ENCODE results near the gene TES.
"Not testable (repeated sequence)": the region's sequence is repeated elsewhere in the genome, so short reads cannot be mapped to it uniquely, and the experiment has no call there.

TES gene

GRCh38 chr7:116273283-116273917 is 63.1 kb downstream of the TES start:
- in situ Hi-C loops (cut with MboI; ENCODE audit: low sequenced_read_pairs): loop anchor here (25.0 kb wide), 1 partner anchor 314 kb away; no protein-coding TSS in a partner anchor

DNA sequence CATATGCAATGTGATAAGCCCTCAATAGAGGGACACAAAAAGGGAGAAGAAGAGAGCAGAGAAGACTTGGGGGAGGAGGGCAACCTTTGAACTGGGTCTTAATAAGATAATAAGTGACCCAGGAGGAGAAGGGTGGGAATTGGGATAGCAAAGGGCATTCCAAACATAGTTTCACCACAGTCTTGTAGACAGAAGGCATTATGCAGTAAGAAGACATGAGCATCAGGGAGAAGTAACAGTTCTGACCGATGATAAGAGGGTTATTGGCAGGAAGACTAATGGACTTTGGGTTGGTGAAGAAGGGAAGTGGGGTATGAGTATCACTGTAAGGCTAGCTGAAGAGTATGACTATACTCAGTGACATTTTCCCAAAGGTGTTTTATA is 63.6 kb downstream of the TES start:
- in situ Hi-C loops (cut with MboI; ENCODE audit: low sequenced_read_pairs): loop anchor here (25.0 kb wide), 1 partner anchor 313 kb away; no protein-coding TSS in a partner anchor

- in situ Hi-C loops (cut with MboI; ENCODE audit: low sequenced_read_pairs): no loop called here
Measured at GRCh38 chr7:116277070-116277469, 66.7 kb downstream of the TES start.

GRCh38 chr7:116279217-116279616 is 68.9 kb downstream of the TES start:
- in situ Hi-C loops (cut with MboI; ENCODE audit: low sequenced_read_pairs): no loop called here

DNA sequence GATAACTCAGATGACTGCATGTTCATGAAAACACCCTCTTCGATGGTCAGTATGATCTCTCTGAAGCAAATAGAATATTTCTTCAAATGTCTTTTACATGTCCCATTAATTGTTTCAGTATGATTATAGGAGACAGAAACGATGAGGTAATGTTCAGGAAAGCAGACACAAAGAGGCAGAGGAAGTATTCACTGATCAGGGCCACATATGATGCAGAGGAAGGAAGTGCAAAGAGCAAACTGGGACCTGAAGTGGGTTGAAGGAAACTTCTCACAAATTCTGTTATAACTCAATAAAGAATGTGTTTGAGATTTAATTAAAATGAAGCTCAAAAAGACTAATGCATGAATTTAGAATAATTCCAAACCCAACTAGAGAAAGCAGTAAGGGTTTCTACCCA is 70.5 kb downstream of the TES start:
- in situ Hi-C loops (cut with MboI; ENCODE audit: low sequenced_read_pairs): no loop called here

DNA sequence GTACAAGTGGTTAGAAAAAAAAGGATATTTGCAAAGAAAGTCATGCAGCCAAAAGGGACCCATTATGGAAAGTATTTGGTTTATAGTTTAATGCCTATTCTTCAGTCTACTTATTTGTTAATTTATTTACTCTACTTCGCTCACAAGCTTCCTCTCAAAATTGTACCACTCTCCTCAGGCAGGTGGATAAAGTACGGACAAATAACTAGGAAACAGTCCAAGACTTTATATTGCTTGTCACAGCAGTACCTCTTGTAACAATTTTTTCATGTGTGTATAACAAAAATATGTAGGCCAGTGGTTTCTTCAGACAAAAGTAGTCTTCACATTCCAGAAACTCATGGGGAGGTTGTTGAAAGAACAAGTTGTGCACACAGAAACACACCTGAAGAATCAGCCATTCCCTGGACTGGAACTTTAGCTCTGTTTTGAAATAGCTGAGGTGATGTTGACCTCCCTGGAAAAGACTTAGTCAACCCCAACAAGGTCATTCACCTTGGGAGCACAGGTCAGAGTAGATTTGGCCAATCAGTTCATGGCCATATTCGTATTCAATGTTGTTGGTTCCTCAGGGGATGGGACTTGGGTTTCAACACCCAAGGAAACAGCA is 73.4 kb downstream of the TES start:
- in situ Hi-C loops (cut with MboI; ENCODE audit: low sequenced_read_pairs): no loop called here

DNA sequence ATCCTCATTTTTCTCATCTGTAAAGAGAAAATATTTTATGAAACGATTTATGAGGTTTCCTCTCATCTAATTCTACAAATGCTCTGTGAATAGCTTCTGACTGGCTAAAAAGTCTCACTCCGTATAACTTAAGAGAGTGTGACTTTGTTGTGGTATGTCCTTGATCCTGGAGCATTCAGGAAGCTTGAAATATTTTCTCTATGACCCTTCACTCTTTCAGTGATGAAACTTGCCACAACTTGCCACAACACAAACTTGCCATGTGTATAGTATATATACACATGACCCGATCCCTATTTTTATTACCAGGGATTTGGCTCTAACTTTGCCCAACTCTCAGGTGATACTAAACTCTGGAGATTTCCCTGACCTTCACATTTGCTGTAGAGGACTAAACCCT is 74.1 kb downstream of the TES start:
- in situ Hi-C loops (cut with MboI; ENCODE audit: low sequenced_read_pairs): no loop called here

- in situ Hi-C loops (cut with MboI; ENCODE audit: low sequenced_read_pairs): no loop called here
Measured at GRCh38 chr7:116285252-116285651, 74.9 kb downstream of the TES start.

- in situ Hi-C loops (cut with MboI; ENCODE audit: low sequenced_read_pairs): no loop called here
Measured at GRCh38 chr7:116290740-116291139, 80.4 kb downstream of the TES start.

DNA sequence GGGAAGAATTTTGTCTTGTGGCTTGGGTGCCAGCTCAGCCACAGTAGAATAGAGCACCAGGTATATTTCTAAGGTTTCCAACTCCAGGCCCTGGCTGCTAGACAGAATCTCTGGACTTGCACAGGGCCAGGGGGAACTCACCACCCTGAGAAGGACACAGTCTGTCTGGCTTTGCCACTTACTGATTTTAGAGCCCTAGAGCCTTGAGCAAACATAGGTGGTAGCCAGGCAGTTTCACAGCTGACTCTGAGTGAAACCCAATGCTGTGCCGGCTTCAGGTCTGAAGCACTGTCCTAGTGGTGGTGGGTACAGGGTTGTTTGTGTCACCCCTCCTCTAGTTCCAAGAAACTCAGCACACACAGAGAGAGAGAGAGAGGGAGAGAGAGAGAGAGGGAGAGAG is 81.6 kb downstream of the TES start:
- in situ Hi-C loops (cut with MboI; ENCODE audit: low sequenced_read_pairs): no loop called here

- in situ Hi-C loops (cut with MboI; ENCODE audit: low sequenced_read_pairs): no loop called here
Measured at GRCh38 chr7:116292381-116292780, 82.0 kb downstream of the TES start.

DNA sequence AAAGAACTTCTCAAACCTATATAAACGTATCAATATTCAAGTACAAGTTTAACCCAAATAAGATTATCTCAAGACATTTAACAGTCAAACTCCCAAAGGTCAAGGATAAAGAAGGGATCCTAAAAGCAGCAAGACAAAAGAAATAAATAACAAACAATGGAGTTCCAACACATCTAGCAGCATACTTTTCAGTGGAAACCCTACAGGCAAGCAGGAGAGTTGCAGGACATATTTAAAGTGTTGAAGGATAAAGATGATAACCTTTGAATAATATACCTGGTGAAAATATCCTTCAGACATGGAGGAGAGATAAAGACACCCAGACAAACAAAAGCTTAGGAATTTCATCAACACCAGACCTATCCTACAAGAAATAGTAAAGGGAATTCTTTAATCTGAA is 82.8 kb downstream of the TES start:
- in situ Hi-C loops (cut with MboI; ENCODE audit: low sequenced_read_pairs): no loop called here

- in situ Hi-C loops (cut with MboI; ENCODE audit: low sequenced_read_pairs): no loop called here
Measured at GRCh38 chr7:116293633-116294032, 83.3 kb downstream of the TES start.

GRCh38 chr7:116295903-116296302 is 85.6 kb downstream of the TES start:
- in situ Hi-C loops (cut with MboI; ENCODE audit: low sequenced_read_pairs): not testable (repeated sequence)

GRCh38 chr7:116298055-116298454 is 87.7 kb downstream of the TES start:
- in situ Hi-C loops (cut with MboI; ENCODE audit: low sequenced_read_pairs): no loop called here

DNA sequence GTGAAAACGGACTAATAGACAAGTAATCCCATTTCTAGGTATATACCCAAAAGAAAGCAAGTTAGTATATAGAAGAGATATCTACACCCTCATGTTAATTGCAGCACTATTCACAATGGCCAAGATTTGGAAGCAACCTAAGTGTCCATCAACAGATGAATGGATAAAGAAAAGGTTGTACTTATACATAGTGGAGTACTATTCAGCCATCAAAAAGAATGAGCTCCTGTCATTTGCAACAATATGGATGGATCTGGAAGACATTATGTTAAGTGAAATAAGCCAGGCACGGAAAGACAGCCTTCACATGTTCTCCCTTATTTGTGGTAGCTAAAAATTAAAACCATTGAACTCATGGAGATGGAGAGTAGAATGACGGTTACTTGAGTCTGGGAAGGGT is 88.2 kb downstream of the TES start:
- in situ Hi-C loops (cut with MboI; ENCODE audit: low sequenced_read_pairs): no loop called here

DNA sequence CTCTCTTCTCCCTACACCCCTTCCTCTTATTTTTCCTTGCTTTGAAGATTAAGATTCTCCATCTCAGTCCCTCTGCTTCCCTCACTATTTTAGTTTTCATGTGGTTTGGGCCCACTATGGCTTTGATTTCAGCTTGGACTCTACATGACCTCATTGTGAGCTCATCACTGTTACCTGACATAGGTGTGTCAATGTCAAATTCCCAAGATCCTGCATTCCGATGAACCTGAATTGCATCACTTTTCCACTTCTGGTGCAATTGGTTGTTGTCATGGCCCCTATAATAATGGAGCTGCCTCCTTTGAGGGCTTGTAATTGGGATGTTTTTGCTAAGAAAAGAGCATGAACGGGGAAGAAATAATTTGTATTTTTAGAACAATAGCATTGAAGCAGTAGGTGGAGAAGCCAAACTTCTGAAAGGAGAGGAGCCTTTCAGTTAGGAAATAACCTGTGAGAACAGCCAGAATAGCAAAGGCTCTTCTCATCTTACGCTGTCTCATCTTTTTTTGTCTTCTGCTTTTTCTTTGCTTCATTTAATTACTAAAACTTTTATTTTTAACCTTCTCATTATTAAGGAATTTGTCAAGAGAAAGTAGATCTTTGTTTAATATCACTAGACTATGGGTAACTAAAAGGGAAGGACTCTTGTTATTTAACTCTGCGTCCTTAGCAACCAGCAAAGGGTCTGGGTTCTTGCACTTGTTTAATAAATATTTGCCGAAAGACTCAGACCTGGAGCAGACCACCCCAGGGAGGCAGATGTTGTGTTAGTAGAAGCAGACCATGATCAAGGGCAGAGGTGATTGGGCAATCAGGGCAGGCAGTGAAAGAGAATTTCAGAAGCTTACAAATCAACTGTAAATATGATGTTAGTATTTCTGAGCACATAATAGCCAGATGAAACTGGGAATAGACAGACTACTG is 95.4 kb downstream of the TES start:
- in situ Hi-C loops (cut with MboI; ENCODE audit: low sequenced_read_pairs): no loop called here

DNA sequence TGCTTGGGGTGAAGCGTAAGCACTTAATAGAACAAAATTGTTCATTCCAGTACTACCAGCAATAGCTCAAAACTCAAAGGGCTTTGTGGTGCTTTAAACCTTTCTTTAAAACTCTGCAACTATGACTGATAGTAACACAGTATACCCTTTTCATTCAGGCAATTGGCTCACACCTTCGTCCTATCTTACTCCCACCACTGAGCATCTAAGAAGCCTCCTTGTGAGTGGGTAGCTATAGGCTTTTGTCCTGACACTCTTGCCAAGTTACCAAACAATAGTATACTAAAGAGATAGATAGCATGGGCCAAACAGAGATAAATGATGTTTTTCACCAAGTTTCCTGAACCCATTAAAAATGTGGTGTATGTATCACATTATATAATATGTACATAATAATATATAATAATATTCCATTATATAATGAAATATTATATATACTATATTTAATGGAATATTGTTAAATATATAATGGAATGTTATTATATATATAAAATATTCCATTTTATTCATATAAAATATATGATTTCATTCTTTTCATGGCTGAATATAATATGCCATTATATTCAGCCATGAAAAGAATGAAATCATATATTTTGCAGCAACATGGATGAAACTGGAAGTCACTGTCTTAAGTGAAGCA is 96.2 kb downstream of the TES start:
- in situ Hi-C loops (cut with MboI; ENCODE audit: low sequenced_read_pairs): no loop called here

DNA sequence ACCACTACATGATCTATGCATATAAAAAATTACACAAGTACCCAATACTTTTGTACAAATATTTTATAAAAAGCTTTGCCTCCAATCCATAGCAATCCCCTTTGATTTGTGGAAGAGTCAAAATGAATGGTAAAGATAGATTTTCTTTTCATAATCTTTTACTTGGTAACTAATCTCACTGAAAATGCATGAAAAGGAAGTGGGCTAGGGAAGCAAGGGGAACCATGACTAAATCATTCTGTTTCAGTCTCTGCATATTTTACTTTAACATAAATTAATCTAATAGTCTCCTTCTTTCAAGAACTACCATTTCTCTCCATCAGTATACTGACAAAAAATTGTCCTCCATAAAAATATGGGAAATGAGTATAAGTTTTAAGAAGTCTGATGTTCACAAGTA is 96.9 kb downstream of the TES start:
- in situ Hi-C loops (cut with MboI; ENCODE audit: low sequenced_read_pairs): no loop called here

Data from HL-60/S4 (cell line).